ENCODE results near the gene PRDX3.
"Not testable (repeated sequence)": the region's sequence is repeated elsewhere in the genome, so short reads cannot be mapped to it uniquely, and the experiment has no call there.

PRDX3 gene

DNA sequence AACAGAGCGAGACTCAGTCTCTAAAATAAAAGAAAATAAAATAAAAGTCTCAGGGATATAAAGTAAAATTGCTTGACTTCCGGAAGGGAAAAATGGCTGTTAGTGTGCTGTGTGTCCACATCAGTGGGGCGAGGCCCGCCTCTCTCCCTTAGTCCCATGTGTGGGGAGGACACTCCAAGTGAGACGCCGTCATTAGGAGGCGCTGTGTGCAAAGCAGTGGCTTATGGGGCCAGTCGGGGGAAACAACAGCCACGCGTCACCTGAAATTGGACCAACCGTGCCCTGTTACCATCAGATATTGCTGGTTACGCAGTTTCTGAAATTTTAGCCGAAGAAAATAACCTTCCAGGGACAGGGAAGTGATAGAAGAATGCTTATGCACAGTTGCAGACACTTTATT lies 28.9 kb downstream of the PRDX3 start:
- no peak overlapping the region for H3K4me3 ChIP-seq (ENCODE audit: low read length in 2 of 2)
- no peaks in the 10 kb centered on the region for H3K4me1 ChIP-seq (ENCODE audit: control insufficient read depth in 2 of 2, insufficient read depth in 2 of 2, low read length in 2 of 2)
- H3K36me3 ChIP-seq (ENCODE audit: control insufficient read depth in 2 of 2, insufficient read depth in 2 of 2, low read length in 2 of 2): peaks cover 40 to 42% of the 10 kb centered on the region in 2 donors
- no peak overlapping the region for H3K9ac ChIP-seq (ENCODE audit: low read depth in 1 of 2, low read length in 2 of 2)
- H3K9me3 ChIP-seq (ENCODE audit: control insufficient read depth in 2 of 2, low read length in 2 of 2): no peaks in the 10 kb centered on the region
- H3K27ac ChIP-seq (ENCODE audit: low read depth in 2 of 2, low read length in 2 of 2): no peak overlapping the region
- H3K27me3 ChIP-seq (ENCODE audit: control insufficient read depth in 2 of 2, insufficient read depth in 2 of 2, low read length in 2 of 2): no peaks in the 10 kb centered on the region

DNA sequence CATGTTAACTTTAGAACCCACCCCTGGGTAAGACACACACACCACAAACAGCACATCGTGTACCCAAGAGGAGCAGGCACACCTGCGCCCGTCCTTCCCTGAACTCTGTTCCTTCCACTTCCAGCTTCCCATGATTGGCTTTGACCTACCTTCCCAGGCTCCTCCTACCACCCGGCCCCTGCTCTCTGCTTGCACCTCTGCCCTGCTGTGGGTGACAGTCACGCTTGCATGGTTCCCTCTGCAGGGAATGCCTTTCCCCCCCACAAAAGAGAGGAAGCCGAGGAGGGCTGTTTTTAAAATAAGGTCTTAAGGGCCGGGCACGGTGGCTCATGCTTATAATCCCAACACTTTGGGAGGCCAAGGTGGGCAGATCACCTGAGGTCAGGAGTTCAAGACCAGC lies 29.5 kb downstream of the PRDX3 start:
- no peak overlapping the region for H3K27ac ChIP-seq (ENCODE audit: low read depth in 2 of 2, low read length in 2 of 2)
- peaks cover 36 to 37% of the 10 kb centered on the region in 2 donors for H3K36me3 ChIP-seq (ENCODE audit: control insufficient read depth in 2 of 2, insufficient read depth in 2 of 2, low read length in 2 of 2)
- no peaks in the 10 kb centered on the region for H3K27me3 ChIP-seq (ENCODE audit: control insufficient read depth in 2 of 2, insufficient read depth in 2 of 2, low read length in 2 of 2)
- no peaks in the 10 kb centered on the region for H3K9me3 ChIP-seq (ENCODE audit: control insufficient read depth in 2 of 2, low read length in 2 of 2)
- no peak overlapping the region for H3K4me3 ChIP-seq (ENCODE audit: low read length in 2 of 2)
- H3K9ac ChIP-seq (ENCODE audit: low read depth in 1 of 2, low read length in 2 of 2): no peak overlapping the region
- no peaks in the 10 kb centered on the region for H3K4me1 ChIP-seq (ENCODE audit: control insufficient read depth in 2 of 2, insufficient read depth in 2 of 2, low read length in 2 of 2)

DNA sequence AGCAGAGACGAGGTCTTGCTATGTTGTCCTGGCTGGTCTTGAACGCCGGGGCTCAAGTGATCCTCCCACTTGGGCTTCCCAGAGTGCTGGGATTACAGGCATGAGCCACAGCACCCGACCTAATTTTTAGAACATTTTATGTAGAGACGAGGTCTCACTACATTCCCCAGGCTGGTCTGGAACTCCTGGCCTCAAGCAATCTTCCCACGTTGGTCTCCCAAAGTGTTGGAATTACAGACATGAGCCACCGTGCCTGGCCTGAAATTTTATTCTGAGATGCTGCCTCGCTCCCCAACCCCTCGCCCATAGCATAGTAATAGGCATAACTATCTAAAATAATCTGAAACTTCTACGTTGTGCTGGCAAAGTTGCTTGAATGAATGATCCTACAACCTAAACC lies 35.0 kb downstream of the PRDX3 start:
- H3K36me3 ChIP-seq (ENCODE audit: control insufficient read depth in 2 of 2, insufficient read depth in 2 of 2, low read length in 2 of 2): peaks cover 20 to 26% of the 10 kb centered on the region in 2 donors
- no peak overlapping the region for H3K27ac ChIP-seq (ENCODE audit: low read depth in 2 of 2, low read length in 2 of 2)
- no peak overlapping the region for H3K4me3 ChIP-seq (ENCODE audit: low read length in 2 of 2)
- no peak overlapping the region for H3K9ac ChIP-seq (ENCODE audit: low read depth in 1 of 2, low read length in 2 of 2)
- no peaks in the 10 kb centered on the region for H3K9me3 ChIP-seq (ENCODE audit: control insufficient read depth in 2 of 2, low read length in 2 of 2)
- H3K27me3 ChIP-seq (ENCODE audit: control insufficient read depth in 2 of 2, insufficient read depth in 2 of 2, low read length in 2 of 2): no peaks in the 10 kb centered on the region
- no peaks in the 10 kb centered on the region for H3K4me1 ChIP-seq (ENCODE audit: control insufficient read depth in 2 of 2, insufficient read depth in 2 of 2, low read length in 2 of 2)

DNA sequence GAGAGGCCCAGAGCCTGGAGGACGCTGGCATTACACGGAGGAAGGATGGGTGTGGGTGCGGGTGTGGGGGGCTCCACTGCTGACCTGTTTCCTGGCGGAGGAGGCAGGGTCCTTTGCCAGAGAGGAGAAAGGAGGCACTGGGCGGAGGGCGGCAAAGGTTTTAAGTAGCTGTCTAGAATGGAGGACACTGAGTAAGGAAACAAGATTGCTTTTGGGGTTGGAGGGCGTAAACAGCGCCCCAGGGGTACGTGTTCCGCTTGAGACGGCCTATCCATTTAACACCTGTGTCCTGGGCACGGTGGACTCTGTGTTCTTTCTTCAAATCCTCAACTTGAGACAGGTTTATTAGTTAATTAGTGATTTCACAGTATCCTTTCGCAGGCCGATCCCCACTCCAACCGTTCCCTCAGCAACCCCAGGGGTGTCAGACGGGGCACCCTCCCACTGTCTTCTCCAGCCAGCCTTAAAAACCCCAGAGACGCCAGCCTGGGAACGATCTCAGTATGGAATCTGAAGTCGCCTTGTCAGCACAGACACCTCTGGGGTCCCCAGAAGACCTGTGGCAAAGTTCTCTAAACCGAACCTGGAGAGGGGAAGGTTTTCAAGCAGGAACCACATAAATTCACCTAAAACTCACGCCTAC lies 37.9 kb downstream of the PRDX3 start:
- no peak overlapping the region for H3K9ac ChIP-seq (ENCODE audit: low read depth in 1 of 2, low read length in 2 of 2)
- no peak overlapping the region for H3K4me3 ChIP-seq (ENCODE audit: low read length in 2 of 2)
- H3K27me3 ChIP-seq (ENCODE audit: control insufficient read depth in 2 of 2, insufficient read depth in 2 of 2, low read length in 2 of 2): no peaks in the 10 kb centered on the region
- H3K36me3 ChIP-seq (ENCODE audit: control insufficient read depth in 2 of 2, insufficient read depth in 2 of 2, low read length in 2 of 2): peaks cover 10 to 16% of the 10 kb centered on the region in 2 donors
- H3K4me1 ChIP-seq (ENCODE audit: control insufficient read depth in 2 of 2, insufficient read depth in 2 of 2, low read length in 2 of 2): no peaks in the 10 kb centered on the region
- H3K27ac ChIP-seq (ENCODE audit: low read depth in 2 of 2, low read length in 2 of 2): no peak overlapping the region
- no peaks in the 10 kb centered on the region for H3K9me3 ChIP-seq (ENCODE audit: control insufficient read depth in 2 of 2, low read length in 2 of 2)

- Histone ChIP-seq H3K9me3 (ENCODE audit: control insufficient read depth in 2 of 2, low read length in 2 of 2) (no peaks in the 10 kb centered on the region), H3K27ac (ENCODE audit: low read depth in 2 of 2, low read length in 2 of 2) (no peak overlapping the region)
Observed at GRCh38 chr10:119139464-119140067, 39.0 kb downstream of the PRDX3 start.

DNA sequence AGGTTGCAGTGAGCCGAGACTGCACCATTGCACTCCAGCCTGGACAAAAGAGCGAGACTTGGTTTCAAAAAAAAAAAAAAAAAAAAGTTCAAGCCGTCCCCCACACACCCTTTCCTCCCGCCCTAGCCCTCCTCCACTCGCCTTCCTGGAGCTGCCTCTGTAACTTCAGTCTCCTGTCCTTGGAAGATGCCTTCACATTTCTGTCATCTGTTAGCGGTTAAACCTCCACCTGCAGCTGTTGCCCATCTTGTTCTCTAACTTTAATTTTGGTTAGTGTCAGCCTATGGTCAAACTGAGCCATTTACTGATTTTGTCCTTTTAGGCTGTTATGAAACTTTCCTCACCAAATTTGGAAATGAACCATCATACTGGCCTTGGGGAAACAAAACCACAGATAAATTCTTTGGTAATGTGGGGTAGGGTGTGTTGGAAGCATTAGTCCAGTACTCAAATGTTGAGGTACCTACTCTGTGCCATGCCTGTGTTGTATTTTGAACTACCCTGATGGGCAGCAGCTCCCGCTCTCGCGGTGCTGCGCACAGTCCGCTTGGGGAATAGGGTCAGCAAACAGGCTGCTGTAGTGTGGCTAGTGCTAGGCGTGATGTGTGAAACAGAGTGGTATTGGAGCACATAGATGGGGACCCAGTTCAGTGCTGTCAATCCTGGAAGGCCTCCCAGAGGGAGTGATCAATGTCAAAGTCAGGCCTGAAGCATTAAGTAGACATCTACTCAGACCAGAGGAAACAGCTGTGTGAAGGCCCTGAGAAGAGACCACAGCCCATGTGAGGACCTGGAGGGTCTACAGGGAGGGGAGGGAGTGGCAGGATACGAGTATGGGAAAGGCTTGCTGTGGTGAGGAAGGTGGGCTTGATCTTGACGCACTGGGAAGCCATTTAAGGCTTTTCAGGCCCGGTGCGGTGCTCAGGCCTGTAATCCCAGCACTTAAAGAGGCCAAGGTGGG lies 40.0 kb downstream of the PRDX3 start:
- Histone ChIP-seq H3K4me1 (ENCODE audit: control insufficient read depth in 2 of 2, insufficient read depth in 2 of 2, low read length in 2 of 2) (no peaks in the 10 kb centered on the region), H3K4me3 (ENCODE audit: low read length in 2 of 2) (no peak overlapping the region), H3K36me3 (ENCODE audit: control insufficient read depth in 2 of 2, insufficient read depth in 2 of 2, low read length in 2 of 2) (peaks cover 11 to 16% of the 10 kb centered on the region in 2 donors), H3K9ac (ENCODE audit: low read depth in 1 of 2, low read length in 2 of 2) (no peak overlapping the region), H3K27me3 (ENCODE audit: control insufficient read depth in 2 of 2, insufficient read depth in 2 of 2, low read length in 2 of 2) (no peaks in the 10 kb centered on the region), H3K9me3 (ENCODE audit: control insufficient read depth in 2 of 2, low read length in 2 of 2) (no peaks in the 10 kb centered on the region), H3K27ac (ENCODE audit: low read depth in 2 of 2, low read length in 2 of 2) (no peak overlapping the region)

More at GRCh38 chr10:119139464-119140067, 39.0 kb downstream of the PRDX3 start:
- no peaks in the 10 kb centered on the region for H3K27me3 ChIP-seq (ENCODE audit: control insufficient read depth in 2 of 2, insufficient read depth in 2 of 2, low read length in 2 of 2)
- no peaks in the 10 kb centered on the region for H3K4me1 ChIP-seq (ENCODE audit: control insufficient read depth in 2 of 2, insufficient read depth in 2 of 2, low read length in 2 of 2)
- peaks cover 10 to 16% of the 10 kb centered on the region in 2 donors for H3K36me3 ChIP-seq (ENCODE audit: control insufficient read depth in 2 of 2, insufficient read depth in 2 of 2, low read length in 2 of 2)
- H3K9ac ChIP-seq (ENCODE audit: low read depth in 1 of 2, low read length in 2 of 2): no peak overlapping the region
- no peak overlapping the region for H3K4me3 ChIP-seq (ENCODE audit: low read length in 2 of 2)

- H3K9me3 ChIP-seq (ENCODE audit: control insufficient read depth in 2 of 2, low read length in 2 of 2); H3K27me3 ChIP-seq (ENCODE audit: control insufficient read depth in 2 of 2, insufficient read depth in 2 of 2, low read length in 2 of 2); H3K27ac ChIP-seq (ENCODE audit: low read depth in 2 of 2, low read length in 2 of 2); H3K9ac ChIP-seq (ENCODE audit: low read depth in 1 of 2, low read length in 2 of 2); H3K4me3 ChIP-seq (ENCODE audit: low read length in 2 of 2); H3K4me1 ChIP-seq (ENCODE audit: control insufficient read depth in 2 of 2, insufficient read depth in 2 of 2, low read length in 2 of 2): not testable (repeated sequence)
- H3K36me3 ChIP-seq (ENCODE audit: control insufficient read depth in 2 of 2, insufficient read depth in 2 of 2, low read length in 2 of 2): peaks cover 13 to 20% of the 10 kb centered on the region in 2 donors
Observed at GRCh38 chr10:119137878-119138277, 40.7 kb downstream of the PRDX3 start.

GRCh38 chr10:119136084-119136483 lies 42.5 kb downstream of the PRDX3 start:
- no peak overlapping the region for H3K4me3 ChIP-seq (ENCODE audit: low read length in 2 of 2)
- H3K9me3 ChIP-seq (ENCODE audit: control insufficient read depth in 2 of 2, low read length in 2 of 2): no peaks in the 10 kb centered on the region
- H3K9ac ChIP-seq (ENCODE audit: low read depth in 1 of 2, low read length in 2 of 2): no peak overlapping the region
- H3K36me3 ChIP-seq (ENCODE audit: control insufficient read depth in 2 of 2, insufficient read depth in 2 of 2, low read length in 2 of 2): peaks cover 17 to 20% of the 10 kb centered on the region in 2 donors
- no peaks in the 10 kb centered on the region for H3K27me3 ChIP-seq (ENCODE audit: control insufficient read depth in 2 of 2, insufficient read depth in 2 of 2, low read length in 2 of 2)
- H3K27ac ChIP-seq (ENCODE audit: low read depth in 2 of 2, low read length in 2 of 2): no peak overlapping the region
- no peaks in the 10 kb centered on the region for H3K4me1 ChIP-seq (ENCODE audit: control insufficient read depth in 2 of 2, insufficient read depth in 2 of 2, low read length in 2 of 2)

- Histone ChIP-seq H3K27ac (ENCODE audit: low read depth in 2 of 2, low read length in 2 of 2) (no peak overlapping the region), H3K4me1 (ENCODE audit: control insufficient read depth in 2 of 2, insufficient read depth in 2 of 2, low read length in 2 of 2) (no peaks in the 10 kb centered on the region), H3K9me3 (ENCODE audit: control insufficient read depth in 2 of 2, low read length in 2 of 2) (no peaks in the 10 kb centered on the region), H3K9ac (ENCODE audit: low read depth in 1 of 2, low read length in 2 of 2) (no peak overlapping the region), H3K4me3 (ENCODE audit: low read length in 2 of 2) (no peak overlapping the region), H3K36me3 (ENCODE audit: control insufficient read depth in 2 of 2, insufficient read depth in 2 of 2, low read length in 2 of 2) (peaks cover 11 to 18% of the 10 kb centered on the region in 2 donors), H3K27me3 (ENCODE audit: control insufficient read depth in 2 of 2, insufficient read depth in 2 of 2, low read length in 2 of 2) (no peaks in the 10 kb centered on the region)
Observed at GRCh38 chr10:119135513-119135881, 43.1 kb downstream of the PRDX3 start.

DNA sequence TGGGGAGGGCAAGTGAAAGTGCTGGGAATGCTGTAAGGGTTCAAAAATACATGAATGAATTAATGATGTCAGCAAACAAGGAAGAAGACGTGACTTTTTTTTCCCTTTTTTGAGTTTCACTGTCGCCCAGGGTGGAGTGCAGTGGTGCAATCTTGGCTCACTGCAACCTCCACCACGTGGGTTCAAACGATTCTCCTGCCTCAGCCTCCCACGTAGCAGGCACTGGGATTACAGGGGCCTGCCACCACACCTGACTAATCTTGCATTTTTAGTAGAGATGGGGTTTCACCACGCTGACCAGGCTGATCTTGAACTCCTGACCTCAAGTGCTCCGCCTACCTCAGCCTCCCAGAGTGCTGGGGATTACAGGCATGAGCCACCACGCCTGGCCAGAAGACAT lies 44.7 kb downstream of the PRDX3 start:
- Histone ChIP-seq H3K4me1 (ENCODE audit: control insufficient read depth in 2 of 2, insufficient read depth in 2 of 2, low read length in 2 of 2) (no peaks in the 10 kb centered on the region), H3K9me3 (ENCODE audit: control insufficient read depth in 2 of 2, low read length in 2 of 2) (no peaks in the 10 kb centered on the region), H3K27ac (ENCODE audit: low read depth in 2 of 2, low read length in 2 of 2) (no peak overlapping the region), H3K9ac (ENCODE audit: low read depth in 1 of 2, low read length in 2 of 2) (no peak overlapping the region), H3K27me3 (ENCODE audit: control insufficient read depth in 2 of 2, insufficient read depth in 2 of 2, low read length in 2 of 2) (no peaks in the 10 kb centered on the region), H3K4me3 (ENCODE audit: low read length in 2 of 2) (no peak overlapping the region), H3K36me3 (ENCODE audit: control insufficient read depth in 2 of 2, insufficient read depth in 2 of 2, low read length in 2 of 2) (peaks cover 16 to 28% of the 10 kb centered on the region in 2 donors)
